GM18868 (cell line): ENCODE measurements around the gene ILK.

Experiments
- ATAC-seq: cut with Tn5 transposase; IDR thresholded peaks from one replicate; pipeline ENCODE4 v1.9.1; 2021; ENCODE audit warnings: mild to moderate bottlenecking, moderate library complexity; ENCODE audit not compliant: unreplicated experiment

The ILK gene

DNA sequence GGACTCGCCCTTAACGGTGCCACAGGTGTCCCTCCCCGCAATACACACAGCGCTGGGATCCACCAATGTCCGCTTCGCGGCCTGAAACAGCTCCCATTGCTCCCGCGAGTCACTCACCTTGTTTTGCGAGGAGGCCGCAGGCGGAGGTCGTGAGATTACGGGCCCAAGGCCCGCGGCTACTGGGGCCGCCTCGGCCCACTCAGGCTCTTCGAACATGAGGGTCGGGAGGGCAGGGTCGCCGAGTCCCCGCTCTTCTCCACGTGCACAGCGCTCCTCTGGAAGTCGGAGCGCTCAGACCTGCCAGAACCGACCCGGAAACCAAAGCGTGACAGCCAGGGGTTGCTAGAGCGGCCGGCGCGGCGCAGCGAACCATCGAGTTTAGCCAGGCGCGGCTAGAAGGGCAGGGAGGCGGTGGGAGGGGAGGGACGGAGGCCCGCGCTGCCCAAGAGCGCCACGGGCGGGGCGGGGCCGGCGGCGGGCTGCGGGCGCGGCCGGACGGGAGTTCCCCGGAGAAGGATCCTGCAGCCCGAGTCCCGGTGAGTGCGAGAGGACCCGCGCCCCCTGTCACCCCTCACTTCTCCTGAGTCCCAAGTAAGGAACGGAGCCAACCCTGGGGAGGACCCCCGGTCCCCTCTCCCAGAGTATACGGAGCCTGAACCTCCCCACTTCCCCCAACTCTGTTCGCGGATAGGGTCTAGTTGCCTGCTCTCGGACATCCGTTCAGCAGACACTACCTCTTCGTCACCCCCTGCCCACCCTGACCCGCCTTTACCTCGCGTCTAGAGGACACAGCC is at the start of gene ILK, which contains the start of gene RRP8:
TSS of gene ILK (plus strand) at position 488 of the 794 bp plus-strand sequence. CDS start 498 bp downstream, outside the sequence.
TSS of gene RRP8 (minus strand) at position 330 of the 794 bp plus-strand sequence. CDS start at position 216, 114 bp downstream.
- ATAC-seq, result peak; percentile 78

DNA sequence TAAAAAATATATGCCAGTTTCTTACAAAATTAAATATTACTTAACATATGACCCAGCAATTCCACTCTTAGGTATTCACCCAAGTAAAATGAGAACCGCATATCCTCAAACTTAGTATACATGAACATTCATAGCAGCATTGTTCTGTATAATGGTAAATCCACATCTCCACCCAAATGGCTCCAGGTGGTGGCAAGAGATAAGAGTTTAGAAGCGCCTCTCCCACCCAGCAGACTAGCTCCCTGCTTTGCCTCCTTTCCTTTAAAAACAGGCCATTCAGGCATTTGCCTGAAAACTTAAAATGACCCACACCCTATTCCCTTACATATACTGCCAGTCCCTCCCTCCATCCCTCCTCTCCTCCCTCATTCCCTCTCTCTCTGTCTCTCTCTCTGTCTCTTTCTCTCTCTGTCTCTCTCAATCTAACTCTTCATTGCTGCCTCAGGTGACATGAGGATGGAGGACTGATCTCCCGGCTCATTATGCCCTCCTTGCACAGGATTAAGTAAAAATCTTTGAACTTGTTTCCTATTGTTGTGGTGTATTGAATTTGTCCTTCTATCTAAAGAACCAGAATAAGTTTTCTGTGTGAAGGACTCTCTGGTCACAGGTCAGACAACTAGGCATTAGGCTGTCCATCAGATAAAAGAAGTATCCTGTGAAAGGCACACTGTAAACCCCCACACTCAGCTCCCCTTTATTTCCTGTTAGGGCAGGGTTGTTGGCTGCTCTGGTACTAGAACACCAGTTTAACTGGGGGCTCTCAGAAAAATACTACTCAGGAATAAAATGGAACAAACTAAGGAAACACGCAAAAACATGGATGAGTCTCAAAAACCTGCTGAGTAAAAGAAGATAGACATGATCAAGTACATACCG is 48.5 kb upstream of the ILK start:
- no peak for ATAC-seq

DNA sequence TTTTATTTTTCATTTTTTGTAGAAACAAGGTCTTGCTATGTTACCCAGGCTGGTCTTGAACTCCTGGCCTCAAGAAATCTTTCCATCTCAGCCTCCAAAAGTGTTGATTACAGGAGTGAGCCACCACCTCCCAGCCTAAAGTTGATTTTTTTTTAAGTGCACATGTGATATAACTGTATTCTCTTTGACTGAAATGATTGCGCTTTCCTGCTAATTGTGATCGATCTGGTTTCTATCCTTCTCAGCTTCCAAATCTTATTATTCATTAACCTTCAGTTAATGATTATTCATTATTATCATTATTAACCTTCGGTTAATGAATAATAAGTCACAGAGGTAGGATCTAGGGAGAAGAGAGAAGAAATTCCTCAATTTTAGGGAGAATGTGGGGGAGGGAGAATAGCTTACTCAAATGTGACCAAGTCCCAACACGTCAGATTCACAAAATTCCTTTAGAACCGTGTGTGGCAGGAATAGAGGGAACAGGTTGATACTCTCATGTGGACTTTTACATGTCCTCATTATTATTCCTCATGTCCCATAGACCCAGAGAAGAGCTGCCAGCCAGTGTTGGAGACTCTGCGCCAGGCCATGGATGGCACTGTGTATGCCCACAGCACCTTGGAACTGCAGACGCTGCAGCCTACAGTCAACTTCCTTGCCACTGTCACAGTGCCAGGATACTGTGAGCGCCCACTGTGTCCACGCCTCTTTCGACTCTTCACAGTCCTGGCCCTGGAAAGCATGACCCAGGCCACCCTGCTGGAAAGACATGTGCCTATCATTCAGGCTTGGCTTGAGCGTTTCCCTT is 47.2 kb upstream of the ILK start:
- ATAC-seq, result no peak

DNA sequence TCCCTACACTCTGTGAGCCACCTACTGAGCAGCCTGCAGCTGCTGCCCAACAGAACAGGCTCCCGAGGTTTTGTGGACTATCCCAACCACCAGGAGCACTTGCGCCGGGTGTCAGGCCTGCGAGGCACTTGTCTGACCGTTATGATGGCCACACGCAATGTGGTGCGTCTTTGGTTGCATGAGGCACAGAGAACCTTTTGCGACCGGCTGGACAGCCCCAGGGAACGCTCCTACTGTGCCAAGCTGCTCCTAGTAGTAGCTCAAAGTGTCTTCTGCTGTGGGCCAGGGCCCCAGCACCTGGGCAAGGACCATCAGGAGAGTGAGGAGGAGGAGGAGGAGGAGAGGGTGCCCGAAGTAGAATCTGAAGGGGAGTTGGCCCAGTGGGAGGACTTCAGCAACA is 46.5 kb upstream of the ILK start:
- no peak for ATAC-seq

DNA sequence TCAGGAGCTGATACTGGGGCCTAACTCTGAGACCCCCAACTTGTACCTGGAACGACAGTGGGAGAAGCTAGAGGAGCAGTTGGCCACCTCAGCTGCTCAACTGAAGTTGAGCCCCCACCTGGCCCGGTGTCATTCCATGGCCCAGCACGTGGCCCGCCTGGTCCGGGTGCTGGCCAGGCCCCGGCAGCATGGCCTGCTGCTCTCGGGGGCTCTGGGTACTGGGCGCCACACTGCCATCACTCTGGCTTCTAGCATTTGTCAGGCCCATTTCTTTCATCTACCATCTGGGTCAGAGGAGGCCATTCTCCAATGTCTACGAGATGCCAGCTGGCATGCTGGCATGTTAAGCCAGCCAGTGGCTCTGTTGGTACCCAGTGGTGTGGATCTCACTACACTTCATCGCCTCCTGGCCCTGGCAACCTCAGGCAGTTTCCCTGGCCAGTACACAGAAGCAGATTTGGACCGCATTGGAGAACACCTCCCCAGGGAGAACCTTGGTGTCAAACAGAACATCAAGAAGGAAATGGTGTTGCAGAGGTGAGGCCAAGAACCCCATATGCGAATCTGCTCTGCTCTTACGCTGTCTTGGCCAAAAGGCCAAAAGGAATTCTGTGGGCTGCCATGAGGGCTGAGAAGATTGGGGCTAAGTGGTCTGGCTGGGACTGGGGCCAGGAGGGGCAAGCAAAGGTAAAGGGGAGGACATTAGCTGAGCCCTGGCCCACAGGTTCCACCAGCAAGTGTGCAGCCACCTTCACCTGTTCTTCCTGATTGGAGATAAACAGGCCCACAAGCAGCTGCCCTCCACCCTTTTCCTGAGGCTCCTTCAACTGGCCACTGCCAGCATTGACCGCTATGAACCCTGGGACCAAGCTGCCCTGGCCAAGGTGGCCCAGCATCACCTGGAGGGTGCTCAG is 45.6 kb upstream of the ILK start:
- ATAC-seq, result no peak

DNA sequence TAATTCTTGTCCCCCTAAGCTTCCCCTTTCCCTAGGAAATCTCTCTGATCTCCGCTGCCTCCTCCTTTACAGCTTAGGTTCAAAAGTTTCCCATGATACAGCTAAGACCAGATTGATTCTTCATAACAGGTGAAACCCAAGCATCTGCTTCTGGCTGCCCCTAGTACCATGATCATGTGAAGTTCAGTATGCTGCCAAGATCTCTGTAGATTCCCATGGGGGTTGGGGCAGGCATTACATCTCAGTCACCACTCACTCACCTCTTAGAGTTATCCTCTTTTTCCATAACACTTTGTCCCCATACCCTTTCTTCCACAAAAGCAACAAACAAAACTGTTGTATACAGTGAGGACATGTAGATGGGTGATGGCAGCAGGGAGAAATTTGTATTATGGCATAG is 44.2 kb upstream of the ILK start:
- no peak for ATAC-seq

DNA sequence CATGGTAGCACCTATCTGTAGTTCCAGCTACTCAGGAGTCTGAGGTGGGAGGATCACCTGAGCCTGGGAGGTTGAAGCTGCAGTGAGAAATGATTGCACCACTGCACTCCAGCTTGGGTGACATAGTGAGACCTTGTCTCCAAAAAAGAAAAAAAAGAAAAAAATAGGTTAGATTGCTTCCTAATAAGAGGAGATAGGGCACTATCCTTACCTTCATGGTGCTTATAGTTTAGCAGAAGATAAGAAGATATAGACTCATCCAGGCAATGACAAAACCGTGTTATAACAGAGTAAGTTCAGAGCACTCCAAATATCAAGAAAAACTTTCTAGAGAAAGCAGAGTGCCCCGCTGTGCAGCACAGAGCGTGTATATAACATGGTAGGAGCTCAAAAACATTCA is 42.3 kb upstream of the ILK start:
- no peak for ATAC-seq

DNA sequence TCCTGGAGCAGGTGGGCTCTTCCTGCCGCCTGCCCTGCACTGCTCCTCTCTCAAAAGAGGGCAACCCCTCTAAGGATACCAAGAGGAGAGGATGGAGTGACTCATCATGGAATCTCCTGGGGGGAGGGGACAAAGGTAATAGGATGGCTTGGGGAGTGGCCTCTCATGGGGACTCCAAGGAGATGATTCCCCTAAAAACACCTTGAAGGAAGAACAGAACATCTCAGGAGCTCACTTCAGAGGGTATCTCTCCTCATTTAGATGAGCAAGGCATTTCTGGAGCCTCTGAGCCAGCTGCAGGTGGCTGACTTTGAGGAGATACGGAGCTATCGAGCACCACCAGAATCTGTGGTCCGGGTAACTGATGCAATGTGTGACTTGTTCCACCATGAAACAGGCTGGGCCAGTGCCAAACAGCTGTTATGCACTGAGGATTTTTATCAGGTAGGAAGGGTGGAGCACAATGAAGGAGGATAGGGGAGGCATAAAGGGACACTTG is 40.4 kb upstream of the ILK start:
- no peak for ATAC-seq

DNA sequence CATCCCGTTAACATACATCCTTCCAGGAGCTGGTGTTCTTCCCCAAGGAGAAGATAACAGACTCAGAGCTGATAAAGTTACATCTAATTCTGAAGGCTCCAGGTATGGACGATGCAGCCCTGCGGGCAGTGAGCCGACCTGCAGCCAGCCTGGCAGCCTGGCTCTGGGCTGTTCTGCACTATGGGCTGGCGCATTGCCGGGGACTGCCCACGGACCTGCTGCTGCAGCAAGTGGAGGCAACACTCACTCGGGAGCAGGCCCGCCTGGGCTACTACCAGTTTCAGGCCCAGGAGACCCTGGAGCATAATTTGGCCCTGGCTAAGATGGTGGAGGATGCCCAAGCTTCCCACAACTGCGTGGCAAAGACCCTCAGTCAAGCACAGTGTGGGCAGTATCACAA is 39.9 kb upstream of the ILK start:
- no peak for ATAC-seq

DNA sequence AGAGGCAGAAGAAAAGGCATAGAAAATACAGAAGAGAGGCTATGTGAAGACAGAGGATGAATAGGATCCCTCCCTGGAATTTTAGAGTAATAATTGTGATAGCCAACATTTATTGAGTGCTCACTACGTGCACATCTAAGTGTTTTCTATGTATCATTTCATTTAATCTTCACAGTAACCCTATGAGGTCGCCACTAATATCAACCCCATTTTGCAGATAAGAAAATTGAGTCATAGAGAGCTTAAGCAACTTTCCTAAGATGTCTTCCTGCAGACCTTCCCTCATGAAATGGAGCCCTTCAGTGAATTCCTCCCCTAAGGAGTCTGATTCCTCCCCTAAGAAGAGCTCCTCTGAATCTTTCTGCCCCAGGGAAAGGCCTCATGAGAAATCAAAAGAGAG is 38.2 kb upstream of the ILK start:
- ATAC-seq, result no peak

DNA sequence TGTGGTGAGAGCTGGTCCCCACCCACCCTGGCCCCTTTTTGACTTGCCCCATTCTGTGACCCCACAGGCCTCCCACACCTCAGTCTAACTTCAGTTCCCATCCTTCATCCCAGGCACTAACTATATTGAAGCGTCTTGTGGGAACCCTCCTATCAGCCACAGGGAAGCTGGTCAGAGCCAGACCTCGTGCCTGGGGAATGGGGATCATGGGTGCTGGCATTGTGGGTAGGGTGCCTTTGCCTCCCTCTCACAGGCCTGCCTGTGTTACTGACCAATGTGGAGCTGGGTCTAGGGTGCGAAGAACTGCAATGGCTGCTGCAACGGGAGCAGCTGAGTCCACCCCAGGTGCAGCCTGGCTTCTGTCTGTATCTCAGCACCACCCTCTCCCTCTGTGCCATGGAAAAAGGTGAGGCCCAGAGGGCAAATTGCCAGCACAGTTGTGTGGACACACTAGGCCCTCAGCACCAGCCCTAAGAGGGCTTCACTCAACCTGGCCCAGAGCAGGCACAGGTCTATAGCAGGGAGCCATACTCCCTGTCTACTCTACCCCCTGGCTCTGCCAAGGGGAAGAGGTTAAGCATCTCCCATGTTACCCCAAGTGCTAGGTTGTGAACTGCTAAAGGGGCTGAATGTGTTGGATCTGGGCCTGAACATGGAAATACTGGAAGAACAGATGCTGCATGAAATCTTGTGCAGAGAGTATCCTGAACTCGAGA is 37.4 kb upstream of the ILK start:
- ATAC-seq, result no peak

DNA sequence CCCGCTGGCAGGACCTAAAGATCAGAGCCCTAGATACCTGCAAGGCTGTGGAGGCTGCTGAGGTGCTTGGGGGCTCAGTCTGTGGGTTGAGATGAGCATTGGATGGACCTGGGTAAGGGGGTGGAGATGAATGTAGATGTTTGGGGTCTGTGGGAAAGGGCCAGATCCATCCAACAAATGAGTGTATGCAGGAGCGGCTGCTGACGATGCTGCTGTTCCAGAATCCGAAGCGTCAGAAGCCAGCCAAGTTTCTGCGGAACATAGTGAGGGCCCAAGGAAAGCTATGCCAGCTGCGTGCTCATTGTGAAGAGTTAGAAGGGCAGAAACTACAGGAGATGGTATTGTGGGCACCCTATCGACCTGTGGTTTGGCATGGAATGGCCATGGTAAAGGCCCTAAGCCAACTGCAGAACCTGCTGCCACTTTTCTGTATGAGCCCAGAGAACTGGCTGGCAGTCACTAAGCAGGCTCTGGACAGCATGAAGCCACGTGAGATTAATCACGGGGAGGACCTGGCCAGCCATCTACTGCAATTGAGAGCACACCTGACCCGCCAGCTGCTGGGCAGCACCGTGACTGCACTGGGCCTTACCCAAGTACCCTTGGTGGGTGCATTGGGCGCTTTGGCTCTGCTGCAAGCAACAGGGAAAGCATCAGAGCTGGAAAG is 36.7 kb upstream of the ILK start:
- ATAC-seq, result no peak

DNA sequence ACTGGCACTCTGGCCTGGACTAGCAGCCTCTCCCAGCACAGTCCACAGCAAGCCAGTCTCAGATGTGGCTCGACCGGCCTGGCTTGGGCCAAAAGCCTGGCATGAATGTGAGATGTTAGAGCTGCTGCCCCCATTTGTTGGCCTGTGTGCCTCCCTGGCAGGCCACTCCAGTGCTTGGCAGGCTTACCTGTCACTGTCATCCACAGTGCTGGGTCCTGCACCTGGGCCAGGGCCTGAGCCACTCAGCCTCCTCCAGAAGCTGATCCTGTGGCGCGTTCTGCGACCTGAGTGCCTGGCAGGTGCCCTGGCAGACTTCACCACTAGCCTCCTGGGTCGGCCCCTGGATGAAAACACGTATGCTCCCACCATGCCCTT is 36.2 kb upstream of the ILK start:
- no peak for ATAC-seq

DNA sequence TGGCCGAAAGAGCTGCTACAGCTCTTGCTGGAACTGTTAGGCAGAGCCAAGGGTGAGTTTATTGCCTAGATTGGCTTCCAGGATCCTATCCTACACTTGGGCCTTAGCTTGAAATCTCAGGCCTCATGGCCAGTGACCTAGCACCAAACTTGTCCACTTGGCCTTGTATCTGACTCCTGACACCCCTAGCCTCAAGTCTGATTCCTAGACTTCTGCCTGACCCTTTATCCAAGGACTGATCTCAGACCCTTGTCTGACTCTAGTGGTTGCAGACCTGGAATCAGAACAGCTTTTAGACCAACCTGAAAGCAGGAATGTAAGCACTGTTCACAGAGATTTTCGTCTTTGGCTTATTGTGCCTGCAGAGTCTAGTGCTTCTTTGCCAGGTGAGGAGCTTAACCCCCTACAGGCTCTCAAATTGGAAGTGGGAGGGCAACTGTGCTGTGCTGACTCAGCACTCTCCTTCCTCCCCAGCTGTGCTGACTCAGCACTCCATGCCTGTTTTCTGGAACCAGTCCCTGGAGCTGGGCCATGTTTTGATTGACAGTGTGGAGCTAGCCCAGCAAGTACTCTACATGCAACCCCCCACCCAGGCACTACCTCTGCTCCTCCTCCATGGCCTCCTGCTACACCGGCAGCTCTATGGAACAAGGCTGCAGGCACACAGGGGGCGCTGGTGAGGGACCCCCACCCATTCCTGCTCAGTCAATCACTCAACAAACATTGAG is 35.2 kb upstream of the ILK start:
- no peak for ATAC-seq

DNA sequence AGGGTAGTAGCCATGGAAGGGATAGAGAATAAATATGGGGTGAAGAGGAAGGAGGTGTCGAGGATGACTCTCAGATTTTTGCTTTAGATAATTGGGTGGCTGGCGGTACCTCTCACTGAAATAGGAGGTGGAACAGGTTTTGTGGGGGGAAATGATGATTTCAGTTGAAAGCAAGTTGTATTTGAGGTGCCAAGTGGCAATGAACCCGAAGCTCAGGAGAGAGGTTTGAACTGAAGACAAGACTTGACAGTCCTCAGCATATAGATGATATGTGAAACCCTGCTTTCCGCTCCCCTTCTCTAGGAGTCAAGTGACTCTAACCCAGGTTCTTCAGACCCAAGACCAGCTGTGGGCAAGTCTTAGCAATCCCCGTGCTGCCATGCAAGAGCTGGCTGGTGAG is 33.9 kb upstream of the ILK start:
- ATAC-seq, result no peak

DNA sequence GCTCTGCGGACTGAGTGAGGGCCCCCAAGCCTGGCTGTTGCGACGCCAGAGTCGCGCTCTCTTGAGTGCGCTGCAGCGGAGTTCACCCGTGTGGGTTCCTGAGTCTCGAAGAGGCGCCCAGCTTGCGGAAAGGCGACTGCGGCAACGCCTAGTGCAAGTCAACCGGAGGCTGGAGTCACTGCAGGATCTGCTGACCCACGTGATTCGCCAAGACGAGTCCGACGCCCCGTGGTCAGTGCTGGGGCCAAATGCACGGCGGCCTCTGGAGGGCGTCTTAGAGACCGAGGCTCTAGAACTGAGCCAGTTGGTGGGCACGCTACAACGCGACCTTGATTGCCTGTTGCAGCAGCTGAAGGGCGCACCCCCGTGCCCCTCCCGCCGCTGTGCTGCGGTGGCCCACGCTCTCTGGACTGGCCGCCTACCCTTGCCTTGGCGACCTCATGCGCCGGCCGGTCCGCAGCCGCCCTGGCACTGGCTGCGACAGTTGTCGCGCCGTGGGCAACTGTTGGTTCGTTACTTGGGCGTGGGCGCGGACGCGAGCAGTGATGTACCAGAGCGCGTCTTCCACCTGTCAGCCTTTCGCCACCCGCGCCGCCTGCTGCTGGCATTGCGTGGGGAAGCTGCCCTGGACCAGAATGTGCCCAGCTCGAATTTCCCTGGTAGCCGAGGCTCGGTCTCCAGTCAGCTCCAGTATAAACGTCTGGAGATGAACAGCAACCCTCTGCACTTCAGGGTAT is 32.7 kb upstream of the ILK start:
- no peak for ATAC-seq

DNA sequence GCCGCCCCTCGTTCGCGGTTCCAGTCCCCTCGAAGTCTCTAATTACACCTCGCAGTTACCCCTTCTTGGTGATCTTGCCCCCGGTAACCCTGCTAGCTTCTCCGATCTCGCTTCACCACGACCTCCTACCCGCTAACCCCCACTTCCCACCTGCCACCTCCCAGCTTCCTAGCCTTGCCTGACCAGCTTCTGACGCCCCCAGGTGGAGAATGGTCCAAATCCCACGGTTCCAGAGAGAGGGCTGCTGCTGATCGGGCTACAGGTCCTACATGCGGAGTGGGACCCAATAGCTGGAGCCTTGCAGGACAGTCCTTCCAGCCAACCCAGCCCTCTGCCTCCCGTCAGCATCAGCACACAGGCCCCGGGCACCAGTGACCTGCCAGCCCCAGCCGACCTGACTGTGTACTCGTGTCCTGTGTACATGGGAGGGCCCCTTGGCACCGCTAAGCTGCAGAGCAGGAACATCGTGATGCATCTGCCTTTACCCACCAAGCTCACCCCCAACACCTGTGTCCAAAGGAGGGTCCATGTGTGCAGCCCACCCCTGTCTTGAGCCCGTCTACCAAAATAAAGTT is 32.1 kb upstream of the ILK start:
- ATAC-seq, result no peak
